Calu3 (cell line): ENCODE measurements around the gene APOL2. TPM values are rescaled to one million over a fixed set of nuclear protein-coding genes. Genes with fewer than 3 reads are reported as not detected.
"Not testable (repeated sequence)": the region's sequence is repeated elsewhere in the genome, so short reads cannot be mapped to it uniquely, and the experiment has no call there.

ENCODE experiments used
- BruUV-seq: library from RNA; stranded (reverse); fragments of 400-500 nt; replicated peaks from 2 replicates; lab custom pipeline; 2021; lab: Mats Ljungman, UMichigan
- CTCF ChIA-PET: fragments of 300-600 bp; sonication (Branson Sonifier 250); formaldehyde crosslinking; loops from one replicate; lab custom pipeline; 2022; ENCODE audit warnings: antibody characterized with exemption; lab: Charles Lee
- DNase-seq: peaks from one replicate; pipeline ENCODE4 v3.0.0; 2022
- H3K27ac Mint-ChIP-seq: one replicate; pipeline ENCODE4 v1.8.0; 2022; ENCODE audit warnings: mixed read lengths; ENCODE audit not compliant: unreplicated experiment
- H3K27me3 Mint-ChIP-seq: one replicate; pipeline ENCODE4 v1.8.0; 2022; ENCODE audit warnings: mixed read lengths; ENCODE audit not compliant: unreplicated experiment
- H3K36me3 Mint-ChIP-seq: one replicate; pipeline ENCODE4 v1.8.0; 2022; ENCODE audit warnings: mild to moderate bottlenecking, moderate library complexity, mixed read lengths; ENCODE audit not compliant: insufficient read depth, unreplicated experiment
- H3K4me1 Mint-ChIP-seq: one replicate; pipeline ENCODE4 v1.8.0; 2022; ENCODE audit warnings: mild to moderate bottlenecking, low read depth, mixed read lengths; ENCODE audit not compliant: unreplicated experiment
- H3K4me3 Mint-ChIP-seq: one replicate; pipeline ENCODE4 v1.8.0; 2022; ENCODE audit warnings: mild to moderate bottlenecking, low read depth, moderate library complexity, mixed read lengths; ENCODE audit not compliant: unreplicated experiment
- H3K9me3 Mint-ChIP-seq: one replicate; pipeline ENCODE4 v1.8.0; 2022; ENCODE audit warnings: low read depth, mixed read lengths; ENCODE audit not compliant: unreplicated experiment
- CTCF ChIP-seq: fragments of 200-600 bp; IDR thresholded peaks from one replicate; pipeline ENCODE4 v1.8.0; 2022; ENCODE audit warnings: antibody characterized with exemption; ENCODE audit not compliant: unreplicated experiment
- intact Hi-C: fragments of 100-400 bp; cut with micrococcal nuclease; formaldehyde crosslinking; loops from one replicate; pipeline ENCODE4 v1.10.0; 2022; ENCODE audit not compliant: unreplicated experiment
- total RNA-seq: library from RNA; stranded (reverse); gene quantifications from 2 replicates; pipeline ENCODE4 v1.2.3, GENCODE V29; 2022

APOL2 gene
- total RNA-seq, 1 experiment from 2014 or later, result 90.1 TPM

DNA sequence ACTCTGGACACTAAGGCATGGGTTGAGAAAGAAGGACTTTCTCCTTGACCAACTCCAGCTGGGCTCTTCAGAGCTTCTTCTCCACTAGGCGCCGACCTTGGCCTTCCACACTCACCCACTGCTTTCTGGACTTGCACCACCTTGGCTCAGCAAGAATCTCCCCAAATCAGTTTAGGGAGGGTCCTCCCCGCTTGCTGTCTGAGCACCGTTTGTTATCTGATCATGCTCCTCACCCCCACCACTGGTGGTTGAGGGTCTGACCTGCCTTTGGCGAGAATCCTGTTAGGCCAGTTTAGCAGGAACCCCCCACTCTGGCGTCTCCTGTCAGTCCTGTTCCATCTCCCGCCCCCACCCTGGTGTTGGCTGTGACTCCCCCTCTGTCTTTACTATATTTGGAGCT, 10.4 kb downstream of the APOL2 start:
- DNase-seq, result no peak
- no peak overlapping the region for H3K4me3 Mint-ChIP-seq
- H3K4me1 Mint-ChIP-seq, result peaks cover 5% of the 10 kb centered on the region
- BruUV-seq, result no TSS peak
- no peaks in the 10 kb centered on the region for H3K9me3 Mint-ChIP-seq
- no peak for TF ChIP-seq CTCF
- intact Hi-C loops, result no loop called here
- CTCF ChIA-PET, result no interaction called here
- no peak overlapping the region for H3K27ac Mint-ChIP-seq
- peaks cover 62% of the 10 kb centered on the region for H3K36me3 Mint-ChIP-seq
- H3K27me3 Mint-ChIP-seq, result no peaks in the 10 kb centered on the region

DNA sequence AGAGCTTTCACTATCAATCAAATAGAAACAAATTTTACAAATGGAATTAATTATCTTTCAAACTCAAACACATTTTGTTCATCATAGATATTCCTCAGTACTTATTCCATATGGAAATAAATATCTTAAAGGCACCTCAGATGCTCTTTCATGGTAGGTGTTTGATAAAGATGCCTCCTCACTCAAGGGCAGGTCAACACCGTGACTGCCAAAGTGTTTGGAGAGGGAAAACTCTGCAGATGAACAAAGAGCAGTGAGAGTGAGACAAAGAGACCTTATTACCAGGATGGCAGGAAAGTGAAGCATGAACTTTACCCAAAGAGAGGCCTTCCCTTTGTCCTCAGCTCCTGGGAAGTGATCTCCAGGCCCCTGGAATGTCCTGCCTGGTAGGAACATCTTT, 11.0 kb downstream of the APOL2 start:
- H3K4me3 Mint-ChIP-seq, DNase-seq, H3K9me3 Mint-ChIP-seq, BruUV-seq, H3K27ac Mint-ChIP-seq, CTCF ChIA-PET, H3K27me3 Mint-ChIP-seq, H3K4me1 Mint-ChIP-seq, intact Hi-C loops: not testable (repeated sequence)
- H3K36me3 Mint-ChIP-seq, result peaks cover 60% of the 10 kb centered on the region

DNA sequence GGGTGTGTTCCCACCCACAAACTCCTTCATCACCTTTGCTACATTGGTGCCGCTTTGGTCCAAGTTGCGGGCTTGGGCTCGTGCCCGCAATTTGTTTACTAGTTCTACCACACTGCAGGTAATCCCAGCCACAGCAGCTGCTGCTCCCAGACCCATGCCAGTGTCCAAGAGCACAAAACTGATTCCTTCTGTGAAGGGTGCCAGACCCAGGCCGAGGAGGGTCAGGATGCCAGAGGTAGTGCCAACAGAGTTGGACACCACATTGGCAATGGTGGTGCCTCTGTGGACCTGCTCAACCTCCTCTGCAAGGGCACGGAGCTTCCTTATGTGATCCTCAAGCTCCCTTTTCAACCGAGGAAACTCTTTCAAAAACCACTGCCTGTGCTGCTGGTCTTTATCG, 11.5 kb downstream of the APOL2 start:
- BruUV-seq, result no TSS peak
- H3K27me3 Mint-ChIP-seq, result no peaks in the 10 kb centered on the region
- intact Hi-C loops, result no loop called here
- H3K9me3 Mint-ChIP-seq, result no peaks in the 10 kb centered on the region
- no peak for DNase-seq
- H3K27ac Mint-ChIP-seq, result no peak overlapping the region
- TF ChIP-seq CTCF, result no peak
- H3K36me3 Mint-ChIP-seq, result peaks cover 60% of the 10 kb centered on the region
- CTCF ChIA-PET, result no interaction called here
- H3K4me1 Mint-ChIP-seq, result peaks cover 5% of the 10 kb centered on the region
- H3K4me3 Mint-ChIP-seq, result no peak overlapping the region

GRCh38 chr22:36227396-36227795, 11.9 kb downstream of the APOL2 start:
- Mint-ChIP-seq H3K27me3 (no peaks in the 10 kb centered on the region), H3K9me3 (no peaks in the 10 kb centered on the region), H3K4me1 (peaks cover 9% of the 10 kb centered on the region), H3K27ac (no peak overlapping the region), H3K4me3 (no peak overlapping the region), H3K36me3 (peaks cover 59% of the 10 kb centered on the region)
- BruUV-seq, result TSS peak; percentile 59
- no peak for DNase-seq
- CTCF ChIA-PET, result no interaction called here
- intact Hi-C loops, result no loop called here
- TF ChIP-seq CTCF, result no peak

DNA sequence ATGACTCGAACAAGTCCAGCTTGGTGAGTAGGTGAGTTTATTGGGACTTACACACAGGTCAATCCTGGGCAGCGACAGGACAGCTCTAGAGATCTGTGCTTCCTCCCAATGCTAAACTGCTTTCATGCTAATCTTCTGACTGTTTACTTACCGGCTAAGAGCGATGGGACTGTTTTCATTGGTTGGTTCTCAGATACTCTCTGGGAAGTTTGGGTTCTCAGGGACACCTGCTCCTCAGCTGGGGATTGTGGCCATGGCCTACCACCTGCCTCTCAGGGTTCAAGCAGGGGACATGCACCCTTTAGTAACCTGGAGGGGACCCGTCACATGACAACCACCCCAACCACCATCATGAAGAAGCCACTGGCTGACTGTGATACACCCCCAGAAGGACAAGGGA, 13.1 kb downstream of the APOL2 start:
- CTCF ChIA-PET, result no interaction called here
- BruUV-seq, result no TSS peak
- no peak overlapping the region for H3K27ac Mint-ChIP-seq

More for the DNA sequence above, 13.1 kb downstream of the APOL2 start:
- Mint-ChIP-seq H3K4me3 (no peak overlapping the region), H3K4me1 (peaks cover 21% of the 10 kb centered on the region), H3K27me3 (no peaks in the 10 kb centered on the region), H3K9me3 (no peaks in the 10 kb centered on the region), H3K36me3 (peaks cover 53% of the 10 kb centered on the region)
- no peak for TF ChIP-seq CTCF
- intact Hi-C loops, result no loop called here
- no peak for DNase-seq
